DOHH2 (cell line): ENCODE measurements around the gene GLIPR2.
"Not testable (repeated sequence)": the region's sequence is repeated elsewhere in the genome, so short reads cannot be mapped to it uniquely, and the experiment has no call there.

Experiments used
- H3F3A ChIP-seq: fragments of 200-600 bp; sonication (generic), shearing (Covaris generic); 2 replicates; pipeline ENCODE4 v1.6.0; 2016; ENCODE audit warnings: antibody characterized with exemption, mild to moderate bottlenecking; ENCODE audit not compliant: control insufficient read depth, insufficient read depth
- H3K27ac ChIP-seq: fragments of 200-600 bp; sonication (generic); 2 replicates; pipeline ENCODE4 v1.5.1; 2014; ENCODE audit warnings: low read depth, mild to moderate bottlenecking, low read length, moderate library complexity
- H3K27me3 ChIP-seq: fragments of 200-600 bp; sonication (generic); 2 replicates; pipeline ENCODE4 v1.6.1; 2014; ENCODE audit warnings: mild to moderate bottlenecking, low read length, mixed read lengths; ENCODE audit not compliant: control insufficient read depth
- H3K36me3 ChIP-seq: fragments of 200-600 bp; sonication (generic); 2 replicates; pipeline ENCODE4 v1.6.1; 2014; ENCODE audit warnings: mild to moderate bottlenecking, low read length, moderate library complexity, mixed read lengths; ENCODE audit not compliant: control insufficient read depth
- H3K4me1 ChIP-seq: fragments of 200-600 bp; sonication (generic); 2 replicates; pipeline ENCODE4 v1.6.1; 2014; ENCODE audit warnings: mild to moderate bottlenecking, low read length, mixed read lengths; ENCODE audit not compliant: control insufficient read depth
- H3K4me2 ChIP-seq: fragments of 200-600 bp; sonication (generic); 2 replicates; pipeline ENCODE4 v1.6.0; 2014; ENCODE audit warnings: mild to moderate bottlenecking, low read length, moderate library complexity
- H3K4me3 ChIP-seq: fragments of 200-600 bp; sonication (generic); 2 replicates; pipeline ENCODE4 v1.5.1; 2014; ENCODE audit warnings: mild to moderate bottlenecking, low read length, mixed read lengths
- H3K79me2 ChIP-seq: fragments of 200-600 bp; sonication (generic); 2 replicates; pipeline ENCODE4 v1.6.1; 2014; ENCODE audit warnings: mild to moderate bottlenecking, low read length, mixed read lengths; ENCODE audit not compliant: control insufficient read depth
- H3K9me2 ChIP-seq: fragments of 200-600 bp; sonication (generic); replicated peaks from 2 replicates; pipeline ENCODE4 v1.6.1; 2014; ENCODE audit warnings: mild to moderate bottlenecking, low read length, mixed read lengths; ENCODE audit not compliant: control insufficient read depth
- H3K9me3 ChIP-seq: fragments of 200-600 bp; sonication (generic); 2 replicates; pipeline ENCODE4 v1.6.1; 2014; ENCODE audit warnings: antibody characterized with exemption, low read length, mixed read lengths; ENCODE audit not compliant: control insufficient read depth, insufficient read depth
- H4K20me1 ChIP-seq: fragments of 200-600 bp; sonication (generic); 2 replicates; pipeline ENCODE4 v1.6.0; 2014; ENCODE audit warnings: low read depth, mild to moderate bottlenecking, antibody characterized with exemption, low read length, moderate library complexity; ENCODE audit not compliant: control insufficient read depth, insufficient read depth
- EZH2phosphoT487 ChIP-seq: fragments of 200-600 bp; sonication (generic); IDR thresholded peaks from 2 replicates; pipeline ENCODE4 v1.6.1; 2017; ENCODE audit warnings: borderline replicate concordance, mild to moderate bottlenecking, antibody characterized with exemption, low read length, moderate library complexity, mixed read lengths
- TF ChIP-seq, protein P1 (sequence below): fragments of 200-600 bp; sonication (generic); IDR thresholded peaks from one replicate; pipeline ENCODE4 v1.5.1; 2014; ENCODE audit warnings: antibody characterized with exemption, mild to moderate bottlenecking, low read depth, low read length; ENCODE audit not compliant: poor library complexity, severe bottlenecking

The GLIPR2 gene

GRCh38 chr9:36156116-36156515 is 19.6 kb downstream of the GLIPR2 start:
- H3K4me2 ChIP-seq: no peak overlapping the region
- TF ChIP-seq EZH2phosphoT487: no peak
- TF ChIP-seq, protein P1, sequence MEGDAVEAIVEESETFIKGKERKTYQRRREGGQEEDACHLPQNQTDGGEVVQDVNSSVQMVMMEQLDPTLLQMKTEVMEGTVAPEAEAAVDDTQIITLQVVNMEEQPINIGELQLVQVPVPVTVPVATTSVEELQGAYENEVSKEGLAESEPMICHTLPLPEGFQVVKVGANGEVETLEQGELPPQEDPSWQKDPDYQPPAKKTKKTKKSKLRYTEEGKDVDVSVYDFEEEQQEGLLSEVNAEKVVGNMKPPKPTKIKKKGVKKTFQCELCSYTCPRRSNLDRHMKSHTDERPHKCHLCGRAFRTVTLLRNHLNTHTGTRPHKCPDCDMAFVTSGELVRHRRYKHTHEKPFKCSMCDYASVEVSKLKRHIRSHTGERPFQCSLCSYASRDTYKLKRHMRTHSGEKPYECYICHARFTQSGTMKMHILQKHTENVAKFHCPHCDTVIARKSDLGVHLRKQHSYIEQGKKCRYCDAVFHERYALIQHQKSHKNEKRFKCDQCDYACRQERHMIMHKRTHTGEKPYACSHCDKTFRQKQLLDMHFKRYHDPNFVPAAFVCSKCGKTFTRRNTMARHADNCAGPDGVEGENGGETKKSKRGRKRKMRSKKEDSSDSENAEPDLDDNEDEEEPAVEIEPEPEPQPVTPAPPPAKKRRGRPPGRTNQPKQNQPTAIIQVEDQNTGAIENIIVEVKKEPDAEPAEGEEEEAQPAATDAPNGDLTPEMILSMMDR: no peak

DNA sequence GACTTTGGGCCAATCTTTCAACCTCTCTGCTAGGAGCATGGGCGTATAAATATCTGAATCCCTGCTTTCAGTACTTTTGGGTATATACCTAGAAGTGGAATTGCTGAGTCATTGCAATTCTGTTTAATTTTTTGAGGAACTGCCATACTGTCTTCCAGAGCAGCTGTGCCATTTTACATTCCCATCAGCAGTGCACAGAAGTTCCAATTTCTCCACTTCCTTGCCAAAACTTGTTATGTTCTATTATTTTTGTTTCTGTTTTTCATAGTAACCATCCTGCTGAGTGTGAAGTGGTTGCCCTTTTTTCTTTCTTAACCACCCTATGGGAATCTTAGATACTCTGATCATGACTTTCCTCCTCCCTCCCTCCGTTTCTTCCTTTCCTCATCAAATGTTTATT is 21.6 kb downstream of the GLIPR2 start:
- Histone ChIP-seq H3K4me2 (no peak overlapping the region), H3F3A (peaks cover 6% of the 10 kb centered on the region; the same call in 1 of the 2 replicates), H3K9me3 (no peaks in the 10 kb centered on the region), H3K36me3 (no peaks in the 10 kb centered on the region), H3K79me2 (no peaks in the 10 kb centered on the region), H3K27ac (no peak overlapping the region), H4K20me1 (no peaks in the 10 kb centered on the region), H3K9me2 (no peaks in the 10 kb centered on the region), H3K4me1 (peaks cover 14% of the 10 kb centered on the region), H3K27me3 (no peaks in the 10 kb centered on the region), H3K4me3 (no peak overlapping the region)
- TF ChIP-seq, protein P1: no peak
- TF ChIP-seq EZH2phosphoT487: no peak

More at GRCh38 chr9:36156116-36156515, 19.6 kb downstream of the GLIPR2 start:
- H3K27ac ChIP-seq: no peak overlapping the region
- peaks cover 34% of the 10 kb centered on the region for H3K4me1 ChIP-seq
- H3K9me3 ChIP-seq: no peaks in the 10 kb centered on the region
- peaks cover 6% of the 10 kb centered on the region; the same call in 1 of the 2 replicates for H3F3A ChIP-seq
- no peaks in the 10 kb centered on the region for H3K79me2 ChIP-seq
- no peak overlapping the region for H3K4me3 ChIP-seq
- no peaks in the 10 kb centered on the region for H3K27me3 ChIP-seq
- no peaks in the 10 kb centered on the region for H4K20me1 ChIP-seq
- H3K9me2 ChIP-seq: no peaks in the 10 kb centered on the region
- no peaks in the 10 kb centered on the region for H3K36me3 ChIP-seq

GRCh38 chr9:36158917-36159316 is 22.4 kb downstream of the GLIPR2 start:
- Histone ChIP-seq H3K4me3 (no peak overlapping the region), H3K79me2 (no peaks in the 10 kb centered on the region), H3K9me3 (no peaks in the 10 kb centered on the region), H3F3A (peaks cover 6% of the 10 kb centered on the region; the same call in 1 of the 2 replicates), H4K20me1 (no peaks in the 10 kb centered on the region), H3K36me3 (no peaks in the 10 kb centered on the region), H3K4me2 (no peak overlapping the region), H3K9me2 (no peaks in the 10 kb centered on the region), H3K27me3 (peaks cover 1% of the 10 kb centered on the region; the same call in 1 of the 2 replicates), H3K27ac (no peak overlapping the region), H3K4me1 (peaks cover 8% of the 10 kb centered on the region)
- no peak for TF ChIP-seq EZH2phosphoT487
- TF ChIP-seq, protein P1: no peak

DNA sequence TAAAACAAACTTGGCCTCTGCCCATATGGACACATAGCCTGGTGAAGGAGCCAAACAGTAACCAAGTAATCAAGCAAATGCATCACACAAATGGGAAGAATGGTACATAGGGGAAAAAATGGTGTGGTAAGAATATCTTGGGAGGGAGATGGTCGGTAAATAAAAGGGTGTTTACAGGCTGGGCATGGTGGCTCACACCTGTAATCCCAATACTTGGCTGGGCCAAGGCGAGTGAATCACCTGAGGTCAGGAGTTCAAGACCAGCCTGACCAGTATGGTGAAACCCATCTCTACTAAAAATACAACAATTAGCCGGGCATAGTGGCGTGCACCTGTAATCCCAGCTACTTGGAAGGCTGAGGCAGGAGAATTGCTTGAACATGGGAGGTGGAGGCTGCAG is 23.0 kb downstream of the GLIPR2 start:
- not testable (repeated sequence) for H3K4me1 ChIP-seq

DNA sequence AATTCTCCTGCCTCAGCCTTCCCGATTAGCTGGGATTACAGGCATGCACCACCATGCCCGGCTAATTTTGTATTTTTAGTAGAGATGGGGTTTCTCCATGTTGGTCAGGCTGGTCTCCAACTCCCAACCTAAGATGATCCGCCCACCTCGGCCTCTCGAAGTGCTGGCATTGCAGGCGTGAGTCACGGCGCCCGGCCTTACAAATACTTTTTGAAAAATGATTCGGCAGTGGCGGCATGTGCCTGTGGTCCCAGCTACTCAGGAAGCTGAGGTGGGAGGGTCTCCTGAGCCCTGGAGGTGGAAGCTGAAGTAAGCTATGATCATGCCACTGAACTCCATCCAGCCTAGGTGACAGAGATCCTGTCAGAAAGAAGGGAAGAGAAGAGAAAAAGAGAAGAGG is 23.6 kb downstream of the GLIPR2 start:
- peaks cover 12% of the 10 kb centered on the region; the same call in 1 of the 2 replicates for H3K27me3 ChIP-seq
- H3K4me2 ChIP-seq, H3K36me3 ChIP-seq, H3K4me1 ChIP-seq, H3F3A ChIP-seq, H4K20me1 ChIP-seq, H3K79me2 ChIP-seq, H3K4me3 ChIP-seq, H3K27ac ChIP-seq, H3K9me2 ChIP-seq, H3K9me3 ChIP-seq: not testable (repeated sequence)

More for the DNA sequence above, 23.0 kb downstream of the GLIPR2 start:
- not testable (repeated sequence) for H3K27me3 ChIP-seq, H3K4me3 ChIP-seq, H3F3A ChIP-seq, H4K20me1 ChIP-seq, H3K4me2 ChIP-seq, H3K9me2 ChIP-seq, H3K27ac ChIP-seq, H3K9me3 ChIP-seq, H3K79me2 ChIP-seq, H3K36me3 ChIP-seq
